ENCODE results near the gene THOC6. TPM values are rescaled to one million over a fixed set of nuclear protein-coding genes. Genes with fewer than 3 reads are reported as not detected.
A peak's percentile ranks its signal among the peaks of the same experiment; 100 is the strongest.

THOC6 gene
- polyA plus RNA-seq, 1 donor: 46.7 TPM

GRCh38 chr16:3015865-3016521 lies 7.8 kb upstream of the THOC6 start:
- WGBS (ENCODE audit: insufficient coverage, low lambda C conversion rate): no CpG with 5 or more reads among the region's 13 CpGs
- no peak for DNase-seq
- no peak overlapping the region for H3K4me3 ChIP-seq (ENCODE audit: low read length)
- H3K27ac ChIP-seq (ENCODE audit: low read length): no peak overlapping the region
- H3K4me1 ChIP-seq (ENCODE audit: control insufficient read depth, insufficient read depth, low read length): peaks cover 57% of the 10 kb centered on the region
- H3K27me3 ChIP-seq (ENCODE audit: control insufficient read depth, insufficient read depth, low read length): peaks cover 38% of the 10 kb centered on the region
- no peaks in the 10 kb centered on the region for H3K9me3 ChIP-seq (ENCODE audit: control insufficient read depth, low read depth, low read length)
- H3K36me3 ChIP-seq (ENCODE audit: control insufficient read depth, insufficient read depth, low read length): no peaks in the 10 kb centered on the region

- no CpG with 5 or more reads among the region's 20 CpGs for WGBS (ENCODE audit: insufficient coverage, low lambda C conversion rate)
- Histone ChIP-seq H3K4me1 (ENCODE audit: control insufficient read depth, insufficient read depth, low read length) (peaks cover 59% of the 10 kb centered on the region), H3K27me3 (ENCODE audit: control insufficient read depth, insufficient read depth, low read length) (peaks cover 30% of the 10 kb centered on the region), H3K36me3 (ENCODE audit: control insufficient read depth, insufficient read depth, low read length) (no peaks in the 10 kb centered on the region), H3K9me3 (ENCODE audit: control insufficient read depth, low read depth, low read length) (no peaks in the 10 kb centered on the region), H3K4me3 (ENCODE audit: low read length) (peak overlapping the region; percentile 59), H3K27ac (ENCODE audit: low read length) (peak overlapping the region; percentile 83)
- DNase-seq: peak in 1 of 2 donors; percentile 51
Observed at GRCh38 chr16:3017344-3017743, 6.5 kb upstream of the THOC6 start.

GRCh38 chr16:3017794-3018506 lies 5.9 kb upstream of the THOC6 start, which contains the start of gene CLDN6:
Gene CLDN6, minus strand, starts transcription at chr16:3018183. Its CDS starts 2,162 bp downstream, at chr16:3016021.
- Histone ChIP-seq H3K9me3 (ENCODE audit: control insufficient read depth, low read depth, low read length) (no peaks in the 10 kb centered on the region), H3K27me3 (ENCODE audit: control insufficient read depth, insufficient read depth, low read length) (peaks cover 24% of the 10 kb centered on the region), H3K27ac (ENCODE audit: low read length) (peak within 1 kb of the TSS; percentile 83), H3K4me1 (ENCODE audit: control insufficient read depth, insufficient read depth, low read length) (peaks cover 60% of the 10 kb centered on the region), H3K4me3 (ENCODE audit: low read length) (peak within 1 kb of the TSS; percentile 59), H3K36me3 (ENCODE audit: control insufficient read depth, insufficient read depth, low read length) (peaks cover 2% of the 10 kb centered on the region)
- no CpG with 5 or more reads among the region's 52 CpGs for WGBS (ENCODE audit: insufficient coverage, low lambda C conversion rate)
- peak; percentile 63 to 74 for DNase-seq

- DNase-seq: no peak
- WGBS (ENCODE audit: insufficient coverage, low lambda C conversion rate): 60% methylated on average over 1 of the region's 40 CpGs
- Histone ChIP-seq H3K27me3 (ENCODE audit: control insufficient read depth, insufficient read depth, low read length) (peaks cover 15% of the 10 kb centered on the region), H3K27ac (ENCODE audit: low read length) (no peak overlapping the region), H3K4me3 (ENCODE audit: low read length) (peak overlapping the region; percentile 64), H3K36me3 (ENCODE audit: control insufficient read depth, insufficient read depth, low read length) (peaks cover 2% of the 10 kb centered on the region), H3K4me1 (ENCODE audit: control insufficient read depth, insufficient read depth, low read length) (peaks cover 49% of the 10 kb centered on the region), H3K9me3 (ENCODE audit: control insufficient read depth, low read depth, low read length) (no peaks in the 10 kb centered on the region)
Observed at GRCh38 chr16:3019594-3020246, 4.1 kb upstream of the THOC6 start.

- no CpG with 5 or more reads among the region's 49 CpGs for WGBS (ENCODE audit: insufficient coverage, low lambda C conversion rate)
- peak; percentile 81 to 88 for DNase-seq
- peaks cover 15% of the 10 kb centered on the region for H3K27me3 ChIP-seq (ENCODE audit: control insufficient read depth, insufficient read depth, low read length)
- no peaks in the 10 kb centered on the region for H3K9me3 ChIP-seq (ENCODE audit: control insufficient read depth, low read depth, low read length)
- H3K4me1 ChIP-seq (ENCODE audit: control insufficient read depth, insufficient read depth, low read length): peaks cover 50% of the 10 kb centered on the region
- peak within 1 kb of the TSS; percentile 64 for H3K4me3 ChIP-seq (ENCODE audit: low read length)
- H3K27ac ChIP-seq (ENCODE audit: low read length): peak within 1 kb of the TSS; percentile 97
- peaks cover 2% of the 10 kb centered on the region for H3K36me3 ChIP-seq (ENCODE audit: control insufficient read depth, insufficient read depth, low read length)
Observed at GRCh38 chr16:3020247-3020603, 3.6 kb upstream of the THOC6 start, which contains the start of gene TNFRSF12A. Gene TNFRSF12A, plus strand, starts transcription at chr16:3020368. Its CDS starts 30 bp downstream, at chr16:3020398.

- H3K4me1 ChIP-seq (ENCODE audit: control insufficient read depth, insufficient read depth, low read length): peaks cover 52% of the 10 kb centered on the region
- H3K27me3 ChIP-seq (ENCODE audit: control insufficient read depth, insufficient read depth, low read length): peaks cover 15% of the 10 kb centered on the region
- peak; percentile 70 to 86 for DNase-seq
- H3K4me3 ChIP-seq (ENCODE audit: low read length): peak overlapping the region; percentile 64
- peak overlapping the region; percentile 97 for H3K27ac ChIP-seq (ENCODE audit: low read length)
- no CpG with 5 or more reads among the region's 57 CpGs for WGBS (ENCODE audit: insufficient coverage, low lambda C conversion rate)
- H3K9me3 ChIP-seq (ENCODE audit: control insufficient read depth, low read depth, low read length): no peaks in the 10 kb centered on the region
- H3K36me3 ChIP-seq (ENCODE audit: control insufficient read depth, insufficient read depth, low read length): peaks cover 7% of the 10 kb centered on the region
Observed at GRCh38 chr16:3020604-3021448, 3.0 kb upstream of the THOC6 start.

- peaks cover 52% of the 10 kb centered on the region for H3K4me1 ChIP-seq (ENCODE audit: control insufficient read depth, insufficient read depth, low read length)
- peak; percentile 78 to 83 for DNase-seq
- WGBS (ENCODE audit: insufficient coverage, low lambda C conversion rate): no CpG with 5 or more reads among the region's 25 CpGs
- peaks cover 15% of the 10 kb centered on the region for H3K36me3 ChIP-seq (ENCODE audit: control insufficient read depth, insufficient read depth, low read length)
- peak overlapping the region; percentile 97 for H3K27ac ChIP-seq (ENCODE audit: low read length)
- peak overlapping the region; percentile 64 for H3K4me3 ChIP-seq (ENCODE audit: low read length)
- no peaks in the 10 kb centered on the region for H3K9me3 ChIP-seq (ENCODE audit: control insufficient read depth, low read depth, low read length)
- peaks cover 15% of the 10 kb centered on the region for H3K27me3 ChIP-seq (ENCODE audit: control insufficient read depth, insufficient read depth, low read length)
Observed at GRCh38 chr16:3021449-3022207, 2.2 kb upstream of the THOC6 start.

GRCh38 chr16:3022208-3022683 lies 1.6 kb upstream of the THOC6 start:
- peak; percentile 83 to 84 for DNase-seq
- Histone ChIP-seq H3K36me3 (ENCODE audit: control insufficient read depth, insufficient read depth, low read length) (peaks cover 21% of the 10 kb centered on the region), H3K27ac (ENCODE audit: low read length) (peak overlapping the region; percentile 97), H3K4me1 (ENCODE audit: control insufficient read depth, insufficient read depth, low read length) (peaks cover 50% of the 10 kb centered on the region), H3K27me3 (ENCODE audit: control insufficient read depth, insufficient read depth, low read length) (peaks cover 14% of the 10 kb centered on the region), H3K4me3 (ENCODE audit: low read length) (peak overlapping the region; percentile 64), H3K9me3 (ENCODE audit: control insufficient read depth, low read depth, low read length) (peaks cover 2% of the 10 kb centered on the region)
- 33% methylated on average over 2 of the region's 8 CpGs for WGBS (ENCODE audit: insufficient coverage, low lambda C conversion rate)

- H3K27ac ChIP-seq (ENCODE audit: low read length): peak overlapping the region; percentile 97
- peaks cover 27% of the 10 kb centered on the region for H3K36me3 ChIP-seq (ENCODE audit: control insufficient read depth, insufficient read depth, low read length)
- peak overlapping the region; percentile 64 for H3K4me3 ChIP-seq (ENCODE audit: low read length)
- no peak for DNase-seq
- peaks cover 9% of the 10 kb centered on the region for H3K27me3 ChIP-seq (ENCODE audit: control insufficient read depth, insufficient read depth, low read length)
- 0% methylated on average over 1 of the region's 8 CpGs for WGBS (ENCODE audit: insufficient coverage, low lambda C conversion rate)
- H3K9me3 ChIP-seq (ENCODE audit: control insufficient read depth, low read depth, low read length): peaks cover 3% of the 10 kb centered on the region
- peaks cover 47% of the 10 kb centered on the region for H3K4me1 ChIP-seq (ENCODE audit: control insufficient read depth, insufficient read depth, low read length)
Observed at GRCh38 chr16:3022684-3023414, 986 bp upstream of the THOC6 start.

Measured in large intestine (tissue), 3 donors.